ENCODE measurements around the gene SLC46A3. TPM values are rescaled to one million over a fixed set of nuclear protein-coding genes. Genes with fewer than 3 reads are reported as not detected.

Gene SLC46A3
- total and polyA plus RNA-seq, 2 of the 13 experiments (the other 11 are each of a cell fraction or from before 2014, with no cell fraction given) = not detected

DNA sequence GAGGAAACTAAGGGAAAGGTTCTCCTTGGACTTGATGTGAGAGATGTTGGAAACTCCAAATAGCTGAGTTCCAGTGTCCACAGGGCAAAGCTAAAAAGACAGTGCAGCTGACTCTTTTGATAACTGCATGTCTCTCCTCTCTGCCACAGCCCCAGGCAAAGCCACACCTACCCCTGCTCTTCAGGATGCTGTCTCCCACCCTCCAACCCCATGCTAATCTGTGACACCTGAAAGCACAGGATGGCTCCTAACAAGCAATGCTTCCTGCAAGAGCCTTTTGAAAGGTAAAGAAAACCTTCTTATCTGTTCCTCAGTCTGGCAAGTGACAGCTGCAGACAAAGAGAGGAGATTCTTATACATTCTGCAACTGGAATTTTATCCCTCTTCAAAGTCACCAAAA is 14.5 kb downstream of the SLC46A3 start:
- Histone ChIP-seq H3K79me2 (ENCODE audit: insufficient read depth, low read length) (no peaks in the 10 kb centered on the region), H2AFZ (ENCODE audit: low read length) (no peak overlapping the region), H3K9me3 (ENCODE audit: low read length) (no peaks in the 10 kb centered on the region), H3K4me3 (replicated peaks in 1 of 3; ENCODE audit: insufficient read depth in 1 of 3, low read depth in 2 of 3, low read length in 3 of 3) (no peak overlapping the region), H3K4me2 (ENCODE audit: low read depth, low read length) (no peak overlapping the region), H3K27me3 (ENCODE audit: control insufficient read depth in 1 of 2, insufficient read depth in 2 of 2, low read length in 2 of 2) (no peaks in the 10 kb centered on the region), H3K4me1 (ENCODE audit: insufficient read depth, low read length) (no peaks in the 10 kb centered on the region), H3K9ac (ENCODE audit: insufficient read depth, low read depth, low read length) (no peak overlapping the region), H3K36me3 (replicated peaks in 1 of 2; ENCODE audit: control insufficient read depth in 1 of 2, insufficient read depth in 2 of 2, low read length in 2 of 2) (no peaks in the 10 kb centered on the region), H3K27ac (ENCODE audit: extremely low read length, insufficient read depth, low read length) (no peak overlapping the region), H4K20me1 (ENCODE audit: insufficient read depth, low read length) (no peaks in the 10 kb centered on the region)
- ATAC-seq = no peak
- POLR2A ChIA-PET = no interaction called here
- no TSS peak for BruUV-seq (replicated peaks)
- TF ChIP-seq, protein P1, sequence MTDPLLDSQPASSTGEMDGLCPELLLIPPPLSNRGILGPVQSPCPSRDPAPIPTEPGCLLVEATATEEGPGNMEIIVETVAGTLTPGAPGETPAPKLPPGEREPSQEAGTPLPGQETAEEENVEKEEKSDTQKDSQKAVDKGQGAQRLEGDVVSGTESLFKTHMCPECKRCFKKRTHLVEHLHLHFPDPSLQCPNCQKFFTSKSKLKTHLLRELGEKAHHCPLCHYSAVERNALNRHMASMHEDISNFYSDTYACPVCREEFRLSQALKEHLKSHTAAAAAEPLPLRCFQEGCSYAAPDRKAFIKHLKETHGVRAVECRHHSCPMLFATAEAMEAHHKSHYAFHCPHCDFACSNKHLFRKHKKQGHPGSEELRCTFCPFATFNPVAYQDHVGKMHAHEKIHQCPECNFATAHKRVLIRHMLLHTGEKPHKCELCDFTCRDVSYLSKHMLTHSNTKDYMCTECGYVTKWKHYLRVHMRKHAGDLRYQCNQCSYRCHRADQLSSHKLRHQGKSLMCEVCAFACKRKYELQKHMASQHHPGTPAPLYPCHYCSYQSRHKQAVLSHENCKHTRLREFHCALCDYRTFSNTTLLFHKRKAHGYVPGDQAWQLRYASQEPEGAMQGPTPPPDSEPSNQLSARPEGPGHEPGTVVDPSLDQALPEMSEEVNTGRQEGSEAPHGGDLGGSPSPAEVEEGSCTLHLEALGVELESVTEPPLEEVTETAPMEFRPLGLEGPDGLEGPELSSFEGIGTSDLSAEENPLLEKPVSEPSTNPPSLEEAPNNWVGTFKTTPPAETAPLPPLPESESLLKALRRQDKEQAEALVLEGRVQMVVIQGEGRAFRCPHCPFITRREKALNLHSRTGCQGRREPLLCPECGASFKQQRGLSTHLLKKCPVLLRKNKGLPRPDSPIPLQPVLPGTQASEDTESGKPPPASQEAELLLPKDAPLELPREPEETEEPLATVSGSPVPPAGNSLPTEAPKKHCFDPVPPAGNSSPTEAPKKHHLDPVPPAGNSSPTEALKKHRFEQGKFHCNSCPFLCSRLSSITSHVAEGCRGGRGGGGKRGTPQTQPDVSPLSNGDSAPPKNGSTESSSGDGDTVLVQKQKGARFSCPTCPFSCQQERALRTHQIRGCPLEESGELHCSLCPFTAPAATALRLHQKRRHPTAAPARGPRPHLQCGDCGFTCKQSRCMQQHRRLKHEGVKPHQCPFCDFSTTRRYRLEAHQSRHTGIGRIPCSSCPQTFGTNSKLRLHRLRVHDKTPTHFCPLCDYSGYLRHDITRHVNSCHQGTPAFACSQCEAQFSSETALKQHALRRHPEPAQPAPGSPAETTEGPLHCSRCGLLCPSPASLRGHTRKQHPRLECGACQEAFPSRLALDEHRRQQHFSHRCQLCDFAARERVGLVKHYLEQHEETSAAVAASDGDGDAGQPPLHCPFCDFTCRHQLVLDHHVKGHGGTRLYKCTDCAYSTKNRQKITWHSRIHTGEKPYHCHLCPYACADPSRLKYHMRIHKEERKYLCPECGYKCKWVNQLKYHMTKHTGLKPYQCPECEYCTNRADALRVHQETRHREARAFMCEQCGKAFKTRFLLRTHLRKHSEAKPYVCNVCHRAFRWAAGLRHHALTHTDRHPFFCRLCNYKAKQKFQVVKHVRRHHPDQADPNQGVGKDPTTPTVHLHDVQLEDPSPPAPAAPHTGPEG (CRISPR knock-in tag; IDR thresholded peaks at IDR 0.05) = no peak
- TF ChIP-seq, protein P2, sequence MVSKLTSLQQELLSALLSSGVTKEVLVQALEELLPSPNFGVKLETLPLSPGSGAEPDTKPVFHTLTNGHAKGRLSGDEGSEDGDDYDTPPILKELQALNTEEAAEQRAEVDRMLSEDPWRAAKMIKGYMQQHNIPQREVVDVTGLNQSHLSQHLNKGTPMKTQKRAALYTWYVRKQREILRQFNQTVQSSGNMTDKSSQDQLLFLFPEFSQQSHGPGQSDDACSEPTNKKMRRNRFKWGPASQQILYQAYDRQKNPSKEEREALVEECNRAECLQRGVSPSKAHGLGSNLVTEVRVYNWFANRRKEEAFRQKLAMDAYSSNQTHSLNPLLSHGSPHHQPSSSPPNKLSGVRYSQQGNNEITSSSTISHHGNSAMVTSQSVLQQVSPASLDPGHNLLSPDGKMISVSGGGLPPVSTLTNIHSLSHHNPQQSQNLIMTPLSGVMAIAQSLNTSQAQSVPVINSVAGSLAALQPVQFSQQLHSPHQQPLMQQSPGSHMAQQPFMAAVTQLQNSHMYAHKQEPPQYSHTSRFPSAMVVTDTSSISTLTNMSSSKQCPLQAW (CRISPR knock-in tag; IDR thresholded peaks at IDR 0.05) = no peak
- TF ChIP-seq ZNF441 (CRISPR knock-in tag; IDR thresholded peaks at IDR 0.05; ENCODE audit: borderline replicate concordance) (no peak), PRPF4 (IDR thresholded peaks at IDR 0.05; ENCODE audit: low read depth, low read length, poor library complexity, severe bottlenecking) (no peak), ZNF768 (CRISPR knock-in tag; IDR thresholded peaks at IDR 0.05) (no peak), SOX13 (IDR thresholded peaks at IDR 0.05) (no peak), SOX13 (CRISPR knock-in tag; conservative IDR thresholded peaks at IDR 0.05 in 1 of 2, IDR thresholded peaks at IDR 0.05 in 1 of 2) (no peak), TEAD3 (CRISPR knock-in tag; optimal IDR thresholded peaks at IDR 0.05; ENCODE audit: borderline replicate concordance) (no peak)
- TF ChIP-seq, protein P3, sequence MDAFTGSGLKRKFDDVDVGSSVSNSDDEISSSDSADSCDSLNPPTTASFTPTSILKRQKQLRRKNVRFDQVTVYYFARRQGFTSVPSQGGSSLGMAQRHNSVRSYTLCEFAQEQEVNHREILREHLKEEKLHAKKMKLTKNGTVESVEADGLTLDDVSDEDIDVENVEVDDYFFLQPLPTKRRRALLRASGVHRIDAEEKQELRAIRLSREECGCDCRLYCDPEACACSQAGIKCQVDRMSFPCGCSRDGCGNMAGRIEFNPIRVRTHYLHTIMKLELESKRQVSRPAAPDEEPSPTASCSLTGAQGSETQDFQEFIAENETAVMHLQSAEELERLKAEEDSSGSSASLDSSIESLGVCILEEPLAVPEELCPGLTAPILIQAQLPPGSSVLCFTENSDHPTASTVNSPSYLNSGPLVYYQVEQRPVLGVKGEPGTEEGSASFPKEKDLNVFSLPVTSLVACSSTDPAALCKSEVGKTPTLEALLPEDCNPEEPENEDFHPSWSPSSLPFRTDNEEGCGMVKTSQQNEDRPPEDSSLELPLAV (CRISPR knock-in tag; conservative IDR thresholded peaks at IDR 0.05; ENCODE audit: low read depth) = no peak
- TF ChIP-seq, protein P4, sequence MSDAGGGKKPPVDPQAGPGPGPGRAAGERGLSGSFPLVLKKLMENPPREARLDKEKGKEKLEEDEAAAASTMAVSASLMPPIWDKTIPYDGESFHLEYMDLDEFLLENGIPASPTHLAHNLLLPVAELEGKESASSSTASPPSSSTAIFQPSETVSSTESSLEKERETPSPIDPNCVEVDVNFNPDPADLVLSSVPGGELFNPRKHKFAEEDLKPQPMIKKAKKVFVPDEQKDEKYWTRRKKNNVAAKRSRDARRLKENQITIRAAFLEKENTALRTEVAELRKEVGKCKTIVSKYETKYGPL (CRISPR knock-in tag; IDR thresholded peaks at IDR 0.05) = no peak
- TF ChIP-seq, protein P5, sequence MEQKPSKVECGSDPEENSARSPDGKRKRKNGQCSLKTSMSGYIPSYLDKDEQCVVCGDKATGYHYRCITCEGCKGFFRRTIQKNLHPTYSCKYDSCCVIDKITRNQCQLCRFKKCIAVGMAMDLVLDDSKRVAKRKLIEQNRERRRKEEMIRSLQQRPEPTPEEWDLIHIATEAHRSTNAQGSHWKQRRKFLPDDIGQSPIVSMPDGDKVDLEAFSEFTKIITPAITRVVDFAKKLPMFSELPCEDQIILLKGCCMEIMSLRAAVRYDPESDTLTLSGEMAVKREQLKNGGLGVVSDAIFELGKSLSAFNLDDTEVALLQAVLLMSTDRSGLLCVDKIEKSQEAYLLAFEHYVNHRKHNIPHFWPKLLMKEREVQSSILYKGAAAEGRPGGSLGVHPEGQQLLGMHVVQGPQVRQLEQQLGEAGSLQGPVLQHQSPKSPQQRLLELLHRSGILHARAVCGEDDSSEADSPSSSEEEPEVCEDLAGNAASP (CRISPR knock-in tag; IDR thresholded peaks at IDR 0.05; ENCODE audit: borderline replicate concordance) = no peak
- no peak for DNase-seq (ENCODE audit: low spot score)
- in situ Hi-C loops (cut with HindIII; ENCODE audit: extremely low pct_ligation_motif_present, low pct_unique_long_range_greater_than_20kb) = no loop called here
- intact Hi-C loops (cut with micrococcal nuclease; ENCODE audit: unreplicated experiment) = no loop called here
- CTCF ChIA-PET (ENCODE audit: low intra/inter-chr PET ratio, low total read pairs) = no interaction called here
- no peak for FAIRE-seq
